ENCODE data around the gene PDE10A. TPM values are rescaled to one million over a fixed set of nuclear protein-coding genes. Genes with fewer than 3 reads are reported as not detected.

The PDE10A gene
- total RNA-seq, 1 experiment from 2014 or later = 0.31 TPM

DNA sequence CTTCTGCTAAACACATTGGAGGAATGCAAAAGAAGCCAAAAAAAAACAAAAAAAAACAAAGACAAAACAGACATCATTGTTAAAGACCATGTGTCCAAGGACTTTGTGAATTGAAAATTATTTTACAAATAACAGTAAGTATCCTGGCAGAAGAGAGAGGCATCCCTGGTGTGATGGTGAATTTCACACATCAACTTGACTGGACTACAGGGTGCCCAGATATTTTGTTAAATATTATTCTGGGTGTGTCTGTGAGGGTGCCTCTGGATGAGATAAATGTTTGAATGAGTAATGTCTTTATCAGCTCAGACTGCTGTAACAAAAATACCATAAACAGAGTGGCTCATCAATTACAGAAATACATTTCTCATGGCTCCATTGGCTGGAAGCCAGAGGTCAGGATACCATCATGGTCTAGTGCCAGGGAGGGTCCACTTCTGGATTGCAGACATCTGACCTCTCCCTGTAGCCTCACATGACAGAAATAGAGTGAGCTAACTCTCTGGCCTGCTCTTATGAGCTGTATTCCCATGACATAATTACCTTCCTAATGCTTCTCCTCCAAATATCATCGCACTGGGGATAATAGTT, 341.4 kb downstream of the PDE10A start:
- H4K20me1 ChIP-seq (ENCODE audit: control insufficient read depth, insufficient read depth, insufficient read length) = no peaks in the 10 kb centered on the region
- H3K4me2 ChIP-seq (ENCODE audit: insufficient read depth, insufficient read length, low read length) = no peak overlapping the region
- H2AK5ac ChIP-seq (ENCODE audit: insufficient read length, low read length) = no peak overlapping the region
- H2BK12ac ChIP-seq (ENCODE audit: insufficient read length, low read depth, low read length) = no peak overlapping the region
- peaks cover 5 to 18% (median 8%) of the 10 kb centered on the region in 3 experiments for H3K36me3 Mint-ChIP-seq (ENCODE audit: insufficient read depth in 1 of 3, low read depth in 3 of 3)
- H3K4me3 Mint-ChIP-seq = no peak overlapping the region
- TF ChIP-seq, protein P1, sequence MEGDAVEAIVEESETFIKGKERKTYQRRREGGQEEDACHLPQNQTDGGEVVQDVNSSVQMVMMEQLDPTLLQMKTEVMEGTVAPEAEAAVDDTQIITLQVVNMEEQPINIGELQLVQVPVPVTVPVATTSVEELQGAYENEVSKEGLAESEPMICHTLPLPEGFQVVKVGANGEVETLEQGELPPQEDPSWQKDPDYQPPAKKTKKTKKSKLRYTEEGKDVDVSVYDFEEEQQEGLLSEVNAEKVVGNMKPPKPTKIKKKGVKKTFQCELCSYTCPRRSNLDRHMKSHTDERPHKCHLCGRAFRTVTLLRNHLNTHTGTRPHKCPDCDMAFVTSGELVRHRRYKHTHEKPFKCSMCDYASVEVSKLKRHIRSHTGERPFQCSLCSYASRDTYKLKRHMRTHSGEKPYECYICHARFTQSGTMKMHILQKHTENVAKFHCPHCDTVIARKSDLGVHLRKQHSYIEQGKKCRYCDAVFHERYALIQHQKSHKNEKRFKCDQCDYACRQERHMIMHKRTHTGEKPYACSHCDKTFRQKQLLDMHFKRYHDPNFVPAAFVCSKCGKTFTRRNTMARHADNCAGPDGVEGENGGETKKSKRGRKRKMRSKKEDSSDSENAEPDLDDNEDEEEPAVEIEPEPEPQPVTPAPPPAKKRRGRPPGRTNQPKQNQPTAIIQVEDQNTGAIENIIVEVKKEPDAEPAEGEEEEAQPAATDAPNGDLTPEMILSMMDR (conservative IDR thresholded peaks at IDR 0.05) = no peak
- H4K8ac ChIP-seq (replicated peaks; ENCODE audit: insufficient read length, low read depth, low read length) = no peak overlapping the region
- no peaks in the 10 kb centered on the region for H3K79me1 ChIP-seq (ENCODE audit: insufficient read depth, low read depth, low read length, poor library complexity, severe bottlenecking)
- no peak overlapping the region for H3K14ac ChIP-seq (ENCODE audit: insufficient read depth, low read length)
- H2BK120ac ChIP-seq (ENCODE audit: low read depth, low read length, poor library complexity, severe bottlenecking) = no peak overlapping the region
- no peak overlapping the region for H2BK20ac ChIP-seq (ENCODE audit: low read depth, low read length, poor library complexity, severe bottlenecking)
- H3K4me1 ChIP-seq (ENCODE audit: insufficient read depth, low read length) = no peaks in the 10 kb centered on the region
- H3K27me3 ChIP-seq (ENCODE audit: insufficient read depth, low read length) = no peaks in the 10 kb centered on the region
- no peak for DNase-seq
- H3K56ac ChIP-seq (ENCODE audit: insufficient read length, low read depth, low read length) = no peak overlapping the region
- H3K18ac ChIP-seq (ENCODE audit: insufficient read length, low read depth, low read length) = no peak overlapping the region
- no peak overlapping the region for H3K27ac ChIP-seq (ENCODE audit: insufficient read length, low read depth, low read length)
- no CpG with 5 or more reads among the region's 1 CpG for WGBS (ENCODE audit: extremely low coverage, insufficient read length, low lambda C conversion rate)
- H3K9me3 Mint-ChIP-seq = peaks cover 24 to 32% of the 10 kb centered on the region in 2 experiments
- no peak overlapping the region for H3K27ac Mint-ChIP-seq
- no peaks in the 10 kb centered on the region for H3K23me2 ChIP-seq (ENCODE audit: insufficient read length, low read depth, low read length, poor library complexity, severe bottlenecking)
- no peak overlapping the region for H3K4ac ChIP-seq (ENCODE audit: low read depth, low read length)
- H3K27me3 Mint-ChIP-seq (ENCODE audit: low read depth) = peaks cover 2% of the 10 kb centered on the region
- no peaks in the 10 kb centered on the region for H3K79me2 ChIP-seq (ENCODE audit: insufficient read depth, low read length)
- no peak overlapping the region for H3K23ac ChIP-seq (ENCODE audit: insufficient read length, low read depth, low read length)
- H3K9ac ChIP-seq (ENCODE audit: extremely low read depth, insufficient read length, low read length) = no peak overlapping the region
- H2AFZ ChIP-seq (ENCODE audit: low read length) = no peak overlapping the region
- peaks cover 0 to 2% of the 10 kb centered on the region in 2 experiments; a peak in 1 of 4 replicates for H3K4me1 Mint-ChIP-seq
- H2BK15ac ChIP-seq (ENCODE audit: low read depth, low read length) = no peak overlapping the region
- H4K91ac ChIP-seq (ENCODE audit: insufficient read length, low read depth, low read length) = no peak overlapping the region
- H3T11ph ChIP-seq (ENCODE audit: low read length) = no peak overlapping the region
- H4K5ac ChIP-seq (ENCODE audit: insufficient read length, low read depth, low read length) = no peak overlapping the region
- H3K9me3 ChIP-seq (ENCODE audit: control insufficient read depth, low read depth, low read length) = no peaks in the 10 kb centered on the region
- H2BK5ac ChIP-seq (ENCODE audit: insufficient read length, low read length) = no peak overlapping the region

Data from H9 (cell line).